K562 (cell line): ENCODE measurements around the gene ERBB4. TPM values are rescaled to one million over a fixed set of nuclear protein-coding genes. Genes with fewer than 3 reads are reported as not detected.

ENCODE experiments used
- ATAC-seq: fragments of 200-7000 bp; cut with Tn5 transposase; 3 replicates; pipeline ENCODE4 v1.9.1; 2020; ENCODE audit warnings: moderate library complexity
- BruUV-seq: library from RNA; stranded (reverse); fragments of 400-500 nt; replicated peaks from 2 replicates; lab custom pipeline; 2021; lab: Mats Ljungman, UMichigan
- CTCF ChIA-PET: fragments of 300-600 bp; formaldehyde crosslinking; extraction: SDS; loops from one replicate; lab custom pipeline; 2021; ENCODE audit warnings: low intra/inter-chr PET ratio; lab: Yijun Ruan, JAX
- POLR2A ChIA-PET: fragments of 300-600, 350-650 bp; sonication (Branson Sonifier 250); formaldehyde crosslinking; extraction: SDS; loops from one replicate; lab custom pipeline; 2021; ENCODE audit warnings: antibody characterized with exemption, inconsistent platforms; lab: Yijun Ruan, JAX
- DNase-seq, 4 experiments: peaks; one replicate each; pipeline versions ENCODE4 v3.0.0 to v3.0.0-alpha.2; 2011 to 2018; ENCODE audit warnings: low spot score in 3 of 4, mixed read lengths in 3 of 4; ENCODE audit errors: extremely low read depth in 1 of 4
- FAIRE-seq: peaks from 2 replicates; lab custom pipeline; 2011; peaks lifted over from hg19 to GRCh38; lab: Jason Lieb, UNC
- H2AFZ ChIP-seq: 2 replicates; pipeline ENCODE4 v1.6.0; 2011; ENCODE audit warnings: low read depth, low read length, control low read depth, inconsistent platforms
- H3K27ac ChIP-seq: fragments of 200-600 bp; 3 replicates; pipeline ENCODE4 v1.8.0; 2011; ENCODE audit warnings: low read depth, mild to moderate bottlenecking, control low read depth, inconsistent platforms, low read length, moderate library complexity, mixed read lengths; ENCODE audit errors: extremely low read depth
- H3K27me3 ChIP-seq, 2 experiments: fragments of 300-600 bp in 1 of 2; 2 replicates in 1 of 2; 3 replicates in 1 of 2; pipeline versions ENCODE4 v1.6.0 to v1.8.0; 2011; ENCODE audit warnings: inconsistent platforms in 2 of 2, low read length in 2 of 2, mild to moderate bottlenecking in 1 of 2, mixed read lengths in 1 of 2, moderate library complexity in 1 of 2; ENCODE audit not compliant: control insufficient read depth in 2 of 2, insufficient read depth in 2 of 2
- H3K36me3 ChIP-seq: fragments of 300-600 bp; 3 replicates; pipeline ENCODE4 v1.8.0; 2011; ENCODE audit warnings: mild to moderate bottlenecking, low read length, inconsistent platforms; ENCODE audit not compliant: control insufficient read depth, insufficient read depth
- H3K4me1 ChIP-seq, 2 experiments: fragments of 200-600 bp in 1 of 2; replicated peaks in 1 of 2; 2 replicates in 1 of 2; 3 replicates in 1 of 2; pipeline versions ENCODE4 v1.5.1 to v1.8.0; 2011; ENCODE audit warnings: inconsistent platforms in 2 of 2, low read length in 2 of 2, mild to moderate bottlenecking in 1 of 2, mixed read lengths in 1 of 2, moderate library complexity in 1 of 2; ENCODE audit not compliant: control insufficient read depth in 2 of 2, insufficient read depth in 2 of 2
- H3K4me2 ChIP-seq: 2 replicates; pipeline ENCODE4 v1.6.1; 2011; ENCODE audit warnings: low read length, control low read depth, inconsistent platforms, mixed read lengths; ENCODE audit not compliant: insufficient read depth
- H3K4me3 ChIP-seq: fragments of 200-600 bp; sonication (generic), shearing (Covaris generic); 2 replicates; pipeline ENCODE4 v1.5.1; 2016; ENCODE audit warnings: control low read depth, inconsistent platforms
- H3K79me2 ChIP-seq: fragments of 200-600 bp; 3 replicates; pipeline ENCODE4 v1.8.0; 2011; ENCODE audit warnings: low read length, inconsistent platforms; ENCODE audit not compliant: control insufficient read depth, insufficient read depth
- H3K9ac ChIP-seq, 2 experiments: 2 replicates each; pipeline versions ENCODE4 v1.6.0 to v1.6.1; 2011; ENCODE audit warnings: low read depth in 2 of 2, low read length in 2 of 2, control low read depth in 1 of 2, inconsistent platforms in 1 of 2, mild to moderate bottlenecking in 1 of 2, mixed read lengths in 1 of 2; ENCODE audit not compliant: insufficient read depth in 1 of 2
- H3K9me1 ChIP-seq: one replicate; pipeline ENCODE4 v1.6.0; 2011; ENCODE audit warnings: inconsistent platforms, mild to moderate bottlenecking, low read length, moderate library complexity; ENCODE audit not compliant: control insufficient read depth, insufficient read depth
- H3K9me3 ChIP-seq: replicated peaks from 2 replicates; pipeline ENCODE4 v1.5.1; 2011; ENCODE audit warnings: low read depth, low read length, inconsistent platforms; ENCODE audit not compliant: control insufficient read depth, insufficient read depth
- H4K20me1 ChIP-seq: replicated peaks from 2 replicates; pipeline ENCODE4 v1.6.1; 2011; ENCODE audit warnings: low read length, inconsistent platforms, mixed read lengths; ENCODE audit not compliant: control insufficient read depth, insufficient read depth
- BDP1 ChIP-seq: IDR thresholded peaks from 3 replicates; pipeline ENCODE4 v1.6.1; 2011; ENCODE audit not compliant: insufficient read length, insufficient read depth
- KDM1A ChIP-seq, 2 experiments: fragments of 450-650 bp; IDR thresholded peaks; 2 replicates each; pipeline ENCODE4 v1.6.1; 2016; ENCODE audit warnings: mild to moderate bottlenecking in 2 of 2
- MCM5 ChIP-seq: fragments of 450-650 bp; IDR thresholded peaks from 2 replicates; pipeline ENCODE4 v1.6.1; 2016; ENCODE audit warnings: low read depth
- NR0B1 ChIP-seq: fragments of 450-650 bp; IDR thresholded peaks from one replicate; pipeline ENCODE4 v1.6.1; 2018; ENCODE audit warnings: mild to moderate bottlenecking, moderate library complexity; ENCODE audit not compliant: partially characterized antibody
- PURB ChIP-seq: sonication (generic); formaldehyde crosslinking; IDR thresholded peaks from 2 replicates; pipeline ENCODE4 v1.9.0; 2021; ENCODE audit warnings: low read depth, mild to moderate bottlenecking, missing genetic modification reagents
- RBM14 ChIP-seq: fragments of 200-400 bp; formaldehyde crosslinking; IDR thresholded peaks from 2 replicates; pipeline ENCODE4 v1.6.1; 2018; ENCODE audit warnings: low read depth, mild to moderate bottlenecking, low read length, moderate library complexity, borderline replicate concordance; ENCODE audit not compliant: insufficient read depth
- SETDB1 ChIP-seq: IDR thresholded peaks from one replicate; pipeline ENCODE4 v1.6.1; 2012; ENCODE audit warnings: low read length, control low read depth, inconsistent platforms
- SIN3B ChIP-seq: fragments of 450-650 bp; IDR thresholded peaks from 2 replicates; pipeline ENCODE4 v1.6.1; 2017; ENCODE audit warnings: low read depth, mild to moderate bottlenecking, moderate library complexity
- SP1 ChIP-seq: sonication (generic); formaldehyde crosslinking; IDR thresholded peaks from 2 replicates; pipeline ENCODE4 v1.8.1; 2022; ENCODE audit warnings: mild to moderate bottlenecking, missing genetic modification reagents
- ZFP1 ChIP-seq: fragments of 450-650 bp; formaldehyde crosslinking; IDR thresholded peaks from 2 replicates; pipeline ENCODE4 v1.4.0; 2020; ENCODE audit warnings: mild to moderate bottlenecking, mixed read lengths
- ZNF197 ChIP-seq: fragments of 200-800 bp; sonication (Bioruptor generic); IDR thresholded peaks from 2 replicates; pipeline ENCODE4 v1.6.1; 2016; ENCODE audit warnings: low read depth, missing genetic modification characterization, missing compliant biosample characterization
- ZNF644 ChIP-seq: fragments of 200-800 bp; sonication (Bioruptor generic); IDR thresholded peaks from 2 replicates; pipeline ENCODE4 v1.6.1; 2016; ENCODE audit warnings: low read depth, missing genetic modification characterization, missing compliant biosample characterization
- WGBS: fragments of 100-300 bp; shearing (Covaris generic); methylation state at CpG from one replicate; pipeline ENCODE4 v1.1.6; 2016; ENCODE audit warnings: low coverage, mixed read lengths; ENCODE audit not compliant: insufficient coverage; ENCODE audit errors: missing lambda C conversion rate; 5-methylcytosine and 5-hydroxymethylcytosine counted together
- in situ Hi-C: fragments of 300-500 bp; cut with MboI; formaldehyde crosslinking; loops from 4 replicates; pipeline ENCODE4 v1.15.0; 2018; ENCODE audit warnings: inconsistent platforms, mixed read lengths
- intact Hi-C: fragments of 100-400 bp; cut with micrococcal nuclease; formaldehyde crosslinking; loops from 2 replicates; pipeline ENCODE4 v1.14.2; 2022
- polyA plus RNA-seq, 8 experiments: library from polyadenylated mRNA; depleted of rRNA in 4 of 8; stranded (reverse) in 5 of 8; unstranded in 3 of 8; fragments of >200 nt; fragmentation: Nextera tagmentation in 2 of 8; fragmentation: Illumina TruSeq in 1 of 8; extraction: Ambion mirVana in 2 of 8; extraction: Trizol in 1 of 8; gene quantifications; 2 replicates each; pipeline versions ENCODE4 v1.2.1 to v1.2.3, GENCODE V29; 2011 to 2014; ENCODE audit warnings: inconsistent platforms in 1 of 8, missing spikeins in 1 of 8
- total RNA-seq, 7 experiments: library from RNA; depleted of rRNA in 6 of 7; stranded (reverse); fragments of >200 nt in 6 of 7; fragmentation: Illumina TruSeq in 2 of 7; extraction: Trizol in 2 of 7; gene quantifications; 2 replicates each; pipeline versions ENCODE4 v1.2.1 to v1.2.3, GENCODE V29; 2011 to 2021; ENCODE audit warnings: low replicate concordance in 1 of 7

Gene ERBB4
- total and polyA plus RNA-seq, 9 of the 15 experiments (the other 6 are each of a cell fraction or from before 2014, with no cell fraction given): not detected

DNA sequence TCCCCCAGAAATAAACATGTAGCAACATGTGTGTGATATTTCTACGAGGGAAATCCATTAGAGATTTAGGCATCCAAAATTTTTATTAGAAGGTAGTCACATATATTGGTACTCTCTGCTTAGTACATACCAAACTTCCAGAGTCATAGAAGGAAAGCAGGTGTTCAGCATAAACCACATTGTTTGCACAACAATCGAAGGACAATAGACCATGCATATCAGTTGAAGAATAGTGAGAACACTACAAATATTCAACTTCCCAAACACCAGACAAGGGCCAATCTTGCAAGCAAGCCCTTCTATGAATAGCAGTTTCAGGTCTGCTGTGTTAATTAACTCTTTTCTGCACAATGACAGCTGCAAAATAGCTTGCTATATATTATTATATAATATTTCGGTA is 702.2 kb downstream of the ERBB4 start:
- no peaks in the 10 kb centered on the region for H3K4me1 ChIP-seq
- ATAC-seq: no peak
- H3K27ac ChIP-seq: no peak overlapping the region
- no peak for DNase-seq
- no peaks in the 10 kb centered on the region for H4K20me1 ChIP-seq
- no peak overlapping the region for H3K4me3 ChIP-seq
- CTCF ChIA-PET: no interaction called here
- no peak for TF ChIP-seq SIN3B
- in situ Hi-C loops: no loop called here
- no peaks in the 10 kb centered on the region for H3K36me3 ChIP-seq
- H3K27me3 ChIP-seq: no peaks in the 10 kb centered on the region
- H3K9me3 ChIP-seq: no peaks in the 10 kb centered on the region
- no peaks in the 10 kb centered on the region for H3K9me1 ChIP-seq
- H3K79me2 ChIP-seq: no peaks in the 10 kb centered on the region
- H3K9ac ChIP-seq: no peak overlapping the region
- 0% methylated on average over 3 of the region's 3 CpGs for WGBS
- no peak for FAIRE-seq
- POLR2A ChIA-PET: no interaction called here
- no TSS peak for BruUV-seq
- intact Hi-C loops: no loop called here
- H3K4me2 ChIP-seq: no peak overlapping the region
- H2AFZ ChIP-seq: no peak overlapping the region

- no peak for DNase-seq
- CTCF ChIA-PET: no interaction called here
- no peak for TF ChIP-seq RBM14
- TF ChIP-seq BDP1: no peak
- no peak for TF ChIP-seq SETDB1
- no peak for TF ChIP-seq ZFP1 (CRISPR knock-in tag)
- TF ChIP-seq SP1 (CRISPR knock-in tag): no peak
- no peak for TF ChIP-seq PURB (CRISPR knock-in tag)
- TF ChIP-seq ZNF197 (CRISPR knock-in tag): no peak
- no peak for TF ChIP-seq ZNF644
- no peak for TF ChIP-seq NR0B1
- no peak for TF ChIP-seq MCM5
- TF ChIP-seq KDM1A (IDR thresholded peaks at IDR 0.05): no peak
Measured at GRCh38 chr2:211835695-211836094, 702.9 kb downstream of the ERBB4 start.

More at GRCh38 chr2:211835695-211836094, 702.9 kb downstream of the ERBB4 start:
- Histone ChIP-seq H3K4me2 (no peak overlapping the region), H3K9me1 (no peaks in the 10 kb centered on the region), H3K27me3 (no peaks in the 10 kb centered on the region), H3K4me1 (no peaks in the 10 kb centered on the region), H3K36me3 (no peaks in the 10 kb centered on the region), H4K20me1 (no peaks in the 10 kb centered on the region), H3K9me3 (no peaks in the 10 kb centered on the region), H2AFZ (no peak overlapping the region), H3K27ac (no peak overlapping the region), H3K79me2 (no peaks in the 10 kb centered on the region), H3K4me3 (no peak overlapping the region), H3K9ac (no peak overlapping the region)
- intact Hi-C loops (no loop called here), in situ Hi-C loops (no loop called here)
- FAIRE-seq (no peak), ATAC-seq (no peak)
- POLR2A ChIA-PET: no interaction called here
- WGBS: 0% methylated on average over 2 of the region's 2 CpGs
- BruUV-seq: no TSS peak
